GM21367 (cell line): Measurements from ENCODE around the gene APC2.

Experiments used
- ATAC-seq: cut with Tn5 transposase; IDR thresholded peaks from one replicate; pipeline ENCODE4 v1.9.1; 2021; ENCODE audit not compliant: unreplicated experiment

Gene APC2

GRCh38 chr19:1446713-1447481 lies 3.0 kb upstream of the APC2 start:
- no peak for ATAC-seq

GRCh38 chr19:1447504-1447903 lies 2.4 kb upstream of the APC2 start:
- no peak for ATAC-seq

GRCh38 chr19:1447944-1448343 lies 2.0 kb upstream of the APC2 start:
- no peak for ATAC-seq

GRCh38 chr19:1450735-1451731 lies 1.1 kb downstream of the APC2 start:
- no peak for ATAC-seq

GRCh38 chr19:1451916-1452801 lies 2.2 kb downstream of the APC2 start:
- ATAC-seq = no peak

- no peak for ATAC-seq
These were observed 3.0 kb downstream of the APC2 start for GRCh38 chr19:1452802-1453524.

- ATAC-seq = no peak
These were observed 3.8 kb downstream of the APC2 start for GRCh38 chr19:1453525-1454364.

GRCh38 chr19:1455002-1455335 lies 5.0 kb downstream of the APC2 start:
- ATAC-seq = no peak

GRCh38 chr19:1455336-1456120 lies 5.6 kb downstream of the APC2 start:
- no peak for ATAC-seq

GRCh38 chr19:1456121-1456900 lies 6.4 kb downstream of the APC2 start:
- no peak for ATAC-seq

GRCh38 chr19:1457031-1457739 lies 7.3 kb downstream of the APC2 start:
- ATAC-seq = no peak

- no peak for ATAC-seq
These were observed 8.0 kb downstream of the APC2 start for GRCh38 chr19:1457892-1458291.

GRCh38 chr19:1459479-1459878 lies 9.6 kb downstream of the APC2 start:
- no peak for ATAC-seq

GRCh38 chr19:1460033-1460995 lies 10.4 kb downstream of the APC2 start:
- ATAC-seq = no peak

GRCh38 chr19:1461862-1462261 lies 11.9 kb downstream of the APC2 start:
- no peak for ATAC-seq
